ENCODE results near the gene SPOCK2. TPM values are rescaled to one million over a fixed set of nuclear protein-coding genes. Genes with fewer than 3 reads are reported as not detected.

SPOCK2 gene
- total and polyA plus RNA-seq, 2 of the 13 experiments (the other 11 are each of a cell fraction or from before 2014, with no cell fraction given): 8.6 to 30.6 TPM

DNA sequence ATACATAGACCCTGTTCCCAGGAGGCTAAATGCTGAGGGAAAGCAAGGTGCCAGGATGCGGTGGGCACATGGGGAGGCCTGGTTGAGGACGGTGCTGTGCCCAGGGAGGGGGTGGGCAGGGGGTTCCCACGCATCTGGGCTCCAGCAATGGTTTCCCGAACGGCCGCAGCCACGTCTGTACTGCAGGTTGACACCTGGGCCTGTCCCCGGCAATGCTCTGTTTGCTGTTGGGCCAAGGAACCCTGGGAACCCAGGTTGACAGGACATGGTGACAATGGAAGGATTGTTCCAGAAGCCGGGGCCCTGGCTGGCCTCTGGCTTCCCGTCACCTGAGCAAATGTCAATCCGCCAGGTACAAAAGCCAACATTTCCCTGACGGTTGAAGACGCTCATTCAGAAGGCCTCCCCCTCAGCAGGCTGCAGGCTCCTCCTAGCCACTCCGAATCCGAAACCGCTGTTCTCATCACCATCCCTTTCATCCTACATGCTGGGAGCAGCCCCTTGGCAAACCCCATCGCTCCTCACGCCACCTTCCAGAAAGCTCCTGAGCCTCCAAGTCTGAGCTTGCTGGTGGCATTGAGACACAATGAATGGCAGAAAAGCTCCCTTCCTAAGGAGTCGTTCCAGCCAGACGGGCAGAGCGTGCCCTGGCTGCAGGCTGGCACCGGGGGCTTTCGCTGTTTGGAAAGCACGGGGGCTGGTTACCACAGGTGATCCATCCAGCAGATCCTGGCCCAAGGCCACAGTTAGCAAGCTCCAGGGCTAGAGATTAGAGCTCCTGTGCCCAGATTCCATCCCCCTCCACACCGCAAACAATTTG, 31.2 kb downstream of the SPOCK2 start (continued):
- TF ChIP-seq NFE2L1 (CRISPR knock-in tag; IDR thresholded peaks at IDR 0.05; ENCODE audit: borderline replicate concordance): no peak
- TF ChIP-seq, protein P1, sequence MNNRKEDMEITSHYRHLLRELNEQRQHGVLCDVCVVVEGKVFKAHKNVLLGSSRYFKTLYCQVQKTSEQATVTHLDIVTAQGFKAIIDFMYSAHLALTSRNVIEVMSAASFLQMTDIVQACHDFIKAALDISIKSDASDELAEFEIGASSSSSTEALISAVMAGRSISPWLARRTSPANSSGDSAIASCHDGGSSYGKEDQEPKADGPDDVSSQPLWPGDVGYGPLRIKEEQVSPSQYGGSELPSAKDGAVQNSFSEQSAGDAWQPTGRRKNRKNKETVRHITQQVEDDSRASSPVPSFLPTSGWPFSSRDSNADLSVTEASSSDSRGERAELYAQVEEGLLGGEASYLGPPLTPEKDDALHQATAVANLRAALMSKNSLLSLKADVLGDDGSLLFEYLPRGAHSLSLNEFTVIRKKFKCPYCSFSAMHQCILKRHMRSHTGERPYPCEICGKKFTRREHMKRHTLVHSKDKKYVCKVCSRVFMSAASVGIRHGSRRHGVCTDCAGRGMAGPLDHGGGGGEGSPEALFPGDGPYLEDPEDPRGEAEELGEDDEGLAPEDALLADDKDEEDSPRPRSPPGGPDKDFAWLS (CRISPR knock-in tag; IDR thresholded peaks at IDR 0.05; ENCODE audit: borderline replicate concordance): no peak
- TF ChIP-seq ARNT (IDR thresholded peaks at IDR 0.05): no peak
- peak; percentile 81; the same call in 1 of the 2 replicates for TF ChIP-seq HNRNPL (IDR thresholded peaks at IDR 0.05; ENCODE audit: low read depth, low read length)
- peak; percentile 72 for TF ChIP-seq PAXIP1 (CRISPR knock-in tag; conservative IDR thresholded peaks at IDR 0.05)
- TF ChIP-seq, protein P2, sequence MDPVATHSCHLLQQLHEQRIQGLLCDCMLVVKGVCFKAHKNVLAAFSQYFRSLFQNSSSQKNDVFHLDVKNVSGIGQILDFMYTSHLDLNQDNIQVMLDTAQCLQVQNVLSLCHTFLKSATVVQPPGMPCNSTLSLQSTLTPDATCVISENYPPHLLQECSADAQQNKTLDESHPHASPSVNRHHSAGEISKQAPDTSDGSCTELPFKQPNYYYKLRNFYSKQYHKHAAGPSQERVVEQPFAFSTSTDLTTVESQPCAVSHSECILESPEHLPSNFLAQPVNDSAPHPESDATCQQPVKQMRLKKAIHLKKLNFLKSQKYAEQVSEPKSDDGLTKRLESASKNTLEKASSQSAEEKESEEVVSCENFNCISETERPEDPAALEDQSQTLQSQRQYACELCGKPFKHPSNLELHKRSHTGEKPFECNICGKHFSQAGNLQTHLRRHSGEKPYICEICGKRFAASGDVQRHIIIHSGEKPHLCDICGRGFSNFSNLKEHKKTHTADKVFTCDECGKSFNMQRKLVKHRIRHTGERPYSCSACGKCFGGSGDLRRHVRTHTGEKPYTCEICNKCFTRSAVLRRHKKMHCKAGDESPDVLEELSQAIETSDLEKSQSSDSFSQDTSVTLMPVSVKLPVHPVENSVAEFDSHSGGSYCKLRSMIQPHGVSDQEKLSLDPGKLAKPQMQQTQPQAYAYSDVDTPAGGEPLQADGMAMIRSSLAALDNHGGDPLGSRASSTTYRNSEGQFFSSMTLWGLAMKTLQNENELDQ (CRISPR knock-in tag; IDR thresholded peaks at IDR 0.05; ENCODE audit: borderline replicate concordance): no peak
- no peak for TF ChIP-seq GATA4 (IDR thresholded peaks at IDR 0.05; ENCODE audit: borderline replicate concordance, low read depth)
- no peak for TF ChIP-seq ZMAT3 (CRISPR knock-in tag; conservative IDR thresholded peaks at IDR 0.05)
- no peak for TF ChIP-seq HNRNPH1 (optimal IDR thresholded peaks at IDR 0.05; ENCODE audit: low read depth, low read length)
- peak; percentile 81 for TF ChIP-seq ZFY (CRISPR knock-in tag; IDR thresholded peaks at IDR 0.05)
- peak; percentile 72 for TF ChIP-seq ZNF772 (CRISPR knock-in tag; IDR thresholded peaks at IDR 0.05)
- no peak for TF ChIP-seq ZNF124 (CRISPR knock-in tag; IDR thresholded peaks at IDR 0.05)
- no peak for TF ChIP-seq MZF1 (CRISPR knock-in tag; IDR thresholded peaks at IDR 0.05; ENCODE audit: borderline replicate concordance)
- TF ChIP-seq MAFF (IDR thresholded peaks at IDR 0.05; ENCODE audit: low read depth, low read length): no peak
- no peak for TF ChIP-seq GFI1 (CRISPR knock-in tag; IDR thresholded peaks at IDR 0.05; ENCODE audit: borderline replicate concordance)
- no peak for TF ChIP-seq ZNF136 (CRISPR knock-in tag; IDR thresholded peaks at IDR 0.05; ENCODE audit: low read depth)
- TF ChIP-seq SMARCE1 (IDR thresholded peaks at IDR 0.05; ENCODE audit: borderline replicate concordance): no peak
- no peak for TF ChIP-seq TBL1XR1 (IDR thresholded peaks at IDR 0.05; ENCODE audit: borderline replicate concordance, low read length, partially characterized antibody)
- no peak for TF ChIP-seq JDP2 (CRISPR knock-in tag; IDR thresholded peaks at IDR 0.05; ENCODE audit: borderline replicate concordance)
- TF ChIP-seq ZNF335 (CRISPR knock-in tag; IDR thresholded peaks at IDR 0.05): no peak
- TF ChIP-seq POLR2A (IDR thresholded peaks at IDR 0.05; ENCODE audit: insufficient read depth in 1 of 2, low read depth in 2 of 2, low read length in 2 of 2): no peak
- TF ChIP-seq NFE2 (CRISPR knock-in tag; IDR thresholded peaks at IDR 0.05): no peak
- TF ChIP-seq, protein P3, sequence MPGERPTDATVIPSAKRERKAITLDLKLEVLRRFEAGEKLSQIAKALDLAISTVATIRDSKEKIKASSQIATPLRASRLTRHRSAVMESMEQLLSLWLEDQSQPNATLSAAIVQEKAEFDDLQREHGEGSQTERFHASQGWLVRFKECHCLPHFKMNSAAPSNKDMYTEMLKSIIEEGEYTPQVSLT (CRISPR knock-in tag; IDR thresholded peaks at IDR 0.05; ENCODE audit: borderline replicate concordance, low read depth): no peak

All from HepG2 (cell line).